Mucosa of descending colon (tissue), 3 donors: ENCODE measurements around the gene PLCD1. TPM values are rescaled to one million over a fixed set of nuclear protein-coding genes. Genes with fewer than 3 reads are reported as not detected.

ENCODE experiments used
- ATAC-seq: fragments of 200-7000 bp; cut with Tn5 transposase; one replicate; pipeline ENCODE4 v1.9.1; 2020; ENCODE audit warnings: mild to moderate bottlenecking, moderate library complexity
- DNase-seq, 3 donors: peaks; one replicate each; pipeline ENCODE4 v3.0.0-alpha.2; 2020
- H3K36me3 ChIP-seq: fragments of 200-600 bp; one replicate; pipeline ENCODE4 v1.8.0; 2021; ENCODE audit warnings: low read depth, mild to moderate bottlenecking
- H3K4me1 ChIP-seq: fragments of 200-600 bp; one replicate; pipeline ENCODE4 v1.8.0; 2021; ENCODE audit warnings: low read depth, mild to moderate bottlenecking
- H3K4me3 ChIP-seq: fragments of 200-600 bp; one replicate; pipeline ENCODE4 v1.8.0; 2021; ENCODE audit warnings: mild to moderate bottlenecking
- H3K9me3 ChIP-seq: fragments of 200-600 bp; one replicate; pipeline ENCODE4 v1.8.0; 2021; ENCODE audit warnings: mild to moderate bottlenecking
- intact Hi-C, 2 donors: fragments of 100-400 bp; cut with DNase I in 1 of 2; cut with micrococcal nuclease in 1 of 2; formaldehyde crosslinking; loops; one replicate each; pipeline versions ENCODE4 v1.11.0 to v1.11.1; 2022; cut with DNase I, micrococcal nuclease
- total RNA-seq, 3 donors: library from RNA; stranded (reverse); fragmentation: NEBNext Ultra II Directional in 2 of 3; extraction: Animal tissue kit (Norgen Biotek cat#: 25700) in 2 of 3; gene quantifications; one replicate each; pipeline versions ENCODE4 v1.2.1 to v1.2.4, GENCODE V29; 2021 to 2023
- TF ChIP-seq, protein P1 (sequence below): fragments of 200-600 bp; IDR thresholded peaks from one replicate; pipeline ENCODE4 v1.8.0; 2022; ENCODE audit warnings: antibody characterized with exemption, mild to moderate bottlenecking
- donor health status: DM: no; HTN: no; CAD: no; lungs with moderate emphysema.
- donor health status: DM: no; HTN: no; CAD: no.
- donor health status: DM: no; HTN: yes; CAD: no.

The PLCD1 gene
- total RNA-seq, 3 donors from 2014 or later, result 38.2 to 113 (median 66.5) TPM

DNA sequence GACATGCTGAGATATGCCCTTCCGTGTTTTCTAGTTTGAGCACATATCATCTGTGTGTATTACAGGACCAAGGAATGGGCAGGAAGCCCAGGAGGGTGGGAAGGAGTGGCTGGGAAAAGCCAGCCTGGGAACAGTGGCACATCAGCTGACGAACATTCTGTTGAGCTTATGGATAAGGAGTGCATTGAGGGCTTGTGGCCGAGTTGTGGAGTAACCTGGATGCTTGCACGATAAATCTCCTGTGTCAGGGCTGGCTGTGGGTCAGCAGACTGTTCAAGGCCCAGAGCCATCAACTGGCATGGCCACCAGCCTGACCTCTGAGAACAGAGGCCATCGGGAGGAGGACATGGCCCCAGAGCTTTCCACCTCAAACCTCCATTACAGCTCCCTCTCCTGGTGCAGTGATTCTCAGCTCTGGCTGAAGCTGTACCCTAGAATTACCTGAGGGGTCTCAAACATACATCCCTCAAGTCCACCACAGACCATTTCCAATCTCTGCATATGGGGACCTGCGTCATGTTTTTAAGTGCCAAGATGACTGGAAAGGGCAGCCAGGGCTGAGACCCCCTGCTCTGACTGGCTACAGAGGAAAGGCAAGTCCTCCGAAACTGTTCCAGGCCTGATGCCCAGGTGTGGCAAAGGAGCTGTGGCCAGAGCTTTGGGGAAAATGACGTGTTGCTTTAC is 43.7 kb downstream of the PLCD1 start:
- no peaks in the 10 kb centered on the region for H3K36me3 ChIP-seq
- H3K9me3 ChIP-seq, result no peaks in the 10 kb centered on the region
- peaks cover 31% of the 10 kb centered on the region for H3K4me1 ChIP-seq
- ATAC-seq (peak; percentile 52), DNase-seq (peak; percentile 73 to 88 (median 78))
- TF ChIP-seq, protein P1, sequence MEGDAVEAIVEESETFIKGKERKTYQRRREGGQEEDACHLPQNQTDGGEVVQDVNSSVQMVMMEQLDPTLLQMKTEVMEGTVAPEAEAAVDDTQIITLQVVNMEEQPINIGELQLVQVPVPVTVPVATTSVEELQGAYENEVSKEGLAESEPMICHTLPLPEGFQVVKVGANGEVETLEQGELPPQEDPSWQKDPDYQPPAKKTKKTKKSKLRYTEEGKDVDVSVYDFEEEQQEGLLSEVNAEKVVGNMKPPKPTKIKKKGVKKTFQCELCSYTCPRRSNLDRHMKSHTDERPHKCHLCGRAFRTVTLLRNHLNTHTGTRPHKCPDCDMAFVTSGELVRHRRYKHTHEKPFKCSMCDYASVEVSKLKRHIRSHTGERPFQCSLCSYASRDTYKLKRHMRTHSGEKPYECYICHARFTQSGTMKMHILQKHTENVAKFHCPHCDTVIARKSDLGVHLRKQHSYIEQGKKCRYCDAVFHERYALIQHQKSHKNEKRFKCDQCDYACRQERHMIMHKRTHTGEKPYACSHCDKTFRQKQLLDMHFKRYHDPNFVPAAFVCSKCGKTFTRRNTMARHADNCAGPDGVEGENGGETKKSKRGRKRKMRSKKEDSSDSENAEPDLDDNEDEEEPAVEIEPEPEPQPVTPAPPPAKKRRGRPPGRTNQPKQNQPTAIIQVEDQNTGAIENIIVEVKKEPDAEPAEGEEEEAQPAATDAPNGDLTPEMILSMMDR, result no peak
- no peak overlapping the region for H3K4me3 ChIP-seq
- intact Hi-C loops, result no loop called here

DNA sequence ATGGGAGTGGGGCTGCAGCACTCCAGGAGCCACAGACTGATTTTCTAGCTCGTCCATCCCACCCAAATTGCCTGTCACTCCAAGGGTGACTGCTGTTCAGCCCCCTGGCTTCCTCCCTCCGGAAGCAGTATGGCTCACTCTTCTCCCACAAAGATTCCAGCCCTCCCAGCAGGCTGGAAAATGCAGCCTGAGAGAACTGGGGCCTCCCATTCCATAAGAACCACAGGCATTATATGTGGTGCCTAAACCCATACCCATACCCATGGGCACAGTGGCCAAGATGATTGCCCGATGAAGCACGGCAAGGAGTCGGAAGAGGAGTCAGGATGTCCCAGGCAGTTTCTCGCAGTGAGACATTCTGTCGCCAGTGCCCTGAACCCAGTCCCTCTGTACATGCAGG is 44.8 kb downstream of the PLCD1 start:
- TF ChIP-seq, protein P1, result no peak
- H3K9me3 ChIP-seq, result no peaks in the 10 kb centered on the region
- ATAC-seq (no peak), DNase-seq (no peak)
- intact Hi-C loops, result no loop called here
- H3K4me3 ChIP-seq, result no peak overlapping the region
- H3K4me1 ChIP-seq, result peaks cover 23% of the 10 kb centered on the region
- no peaks in the 10 kb centered on the region for H3K36me3 ChIP-seq

DNA sequence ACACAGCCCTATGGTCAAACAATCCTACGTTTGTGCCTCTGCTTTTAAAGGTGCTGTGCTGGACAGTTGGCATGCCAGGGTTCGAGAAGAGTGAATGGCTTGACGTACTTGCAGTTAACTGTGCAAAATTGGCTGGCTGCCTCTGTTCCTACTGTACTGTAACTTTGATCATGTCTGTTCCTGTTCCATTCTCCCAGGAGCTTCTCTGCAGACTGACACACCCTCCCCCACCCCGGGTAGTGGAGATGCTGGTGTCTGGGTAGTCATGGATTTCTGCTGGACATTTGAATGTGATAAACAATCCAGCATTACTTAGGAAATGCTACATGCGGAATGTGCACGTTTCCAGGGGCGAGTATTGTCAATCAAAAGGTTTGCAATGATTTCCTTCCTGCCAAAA is 45.4 kb downstream of the PLCD1 start:
- Histone ChIP-seq H3K4me1 (peaks cover 20% of the 10 kb centered on the region), H3K36me3 (no peaks in the 10 kb centered on the region), H3K9me3 (no peaks in the 10 kb centered on the region), H3K4me3 (no peak overlapping the region)
- TF ChIP-seq, protein P1, result no peak
- ATAC-seq (no peak), DNase-seq (peak in 1 of 3 donors; percentile 56)
- intact Hi-C loops, result no loop called here

DNA sequence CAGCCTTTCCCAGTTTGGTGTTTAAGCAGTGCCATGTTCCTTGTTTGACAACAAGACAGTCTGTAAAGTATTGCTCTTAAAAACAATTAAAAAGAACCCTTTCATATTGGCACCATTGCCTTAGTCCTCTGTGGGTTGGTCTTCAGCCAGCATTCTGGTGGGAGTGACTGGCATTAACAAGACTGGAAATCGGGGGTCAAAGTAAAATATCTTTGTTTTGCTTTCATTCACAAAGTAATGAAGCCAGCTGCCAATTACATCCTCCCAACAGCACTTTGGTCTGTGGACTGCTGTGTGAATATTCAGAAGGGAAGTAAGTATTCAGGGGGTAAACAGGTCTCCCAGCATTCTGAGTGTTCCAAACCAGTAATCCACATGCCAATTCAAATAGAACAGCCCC is 47.1 kb downstream of the PLCD1 start:
- ATAC-seq, result no peak
- H3K36me3 ChIP-seq, result no peaks in the 10 kb centered on the region

DNA sequence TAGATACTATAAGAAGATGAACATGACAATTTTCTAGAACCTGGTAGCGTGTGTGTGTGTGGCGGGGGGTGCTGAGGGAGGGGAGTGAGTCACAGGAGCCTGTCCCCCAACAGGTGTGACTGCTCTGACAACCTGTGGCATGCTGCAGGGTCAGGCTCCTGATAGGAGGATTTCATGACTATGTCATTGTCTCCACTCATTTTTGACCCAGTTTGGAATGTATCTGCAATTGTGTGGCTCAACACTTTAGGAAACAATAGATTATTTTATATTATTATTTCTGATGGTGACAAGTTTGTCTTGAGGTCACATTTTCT is 48.1 kb downstream of the PLCD1 start:
- Histone ChIP-seq H3K4me1 (peaks cover 6% of the 10 kb centered on the region), H3K9me3 (no peaks in the 10 kb centered on the region), H3K36me3 (no peaks in the 10 kb centered on the region), H3K4me3 (no peak overlapping the region)
- TF ChIP-seq, protein P1, result no peak
- intact Hi-C loops, result no loop called here
- DNase-seq, result no peak
- ATAC-seq, result no peak

More for the DNA sequence above, 47.1 kb downstream of the PLCD1 start:
- Histone ChIP-seq H3K9me3 (no peaks in the 10 kb centered on the region), H3K4me3 (no peak overlapping the region), H3K4me1 (peaks cover 12% of the 10 kb centered on the region)
- DNase-seq, result no peak
- intact Hi-C loops, result no loop called here
- TF ChIP-seq, protein P1, result no peak
